ENCODE results near the gene GNAT2.

GNAT2 gene

DNA sequence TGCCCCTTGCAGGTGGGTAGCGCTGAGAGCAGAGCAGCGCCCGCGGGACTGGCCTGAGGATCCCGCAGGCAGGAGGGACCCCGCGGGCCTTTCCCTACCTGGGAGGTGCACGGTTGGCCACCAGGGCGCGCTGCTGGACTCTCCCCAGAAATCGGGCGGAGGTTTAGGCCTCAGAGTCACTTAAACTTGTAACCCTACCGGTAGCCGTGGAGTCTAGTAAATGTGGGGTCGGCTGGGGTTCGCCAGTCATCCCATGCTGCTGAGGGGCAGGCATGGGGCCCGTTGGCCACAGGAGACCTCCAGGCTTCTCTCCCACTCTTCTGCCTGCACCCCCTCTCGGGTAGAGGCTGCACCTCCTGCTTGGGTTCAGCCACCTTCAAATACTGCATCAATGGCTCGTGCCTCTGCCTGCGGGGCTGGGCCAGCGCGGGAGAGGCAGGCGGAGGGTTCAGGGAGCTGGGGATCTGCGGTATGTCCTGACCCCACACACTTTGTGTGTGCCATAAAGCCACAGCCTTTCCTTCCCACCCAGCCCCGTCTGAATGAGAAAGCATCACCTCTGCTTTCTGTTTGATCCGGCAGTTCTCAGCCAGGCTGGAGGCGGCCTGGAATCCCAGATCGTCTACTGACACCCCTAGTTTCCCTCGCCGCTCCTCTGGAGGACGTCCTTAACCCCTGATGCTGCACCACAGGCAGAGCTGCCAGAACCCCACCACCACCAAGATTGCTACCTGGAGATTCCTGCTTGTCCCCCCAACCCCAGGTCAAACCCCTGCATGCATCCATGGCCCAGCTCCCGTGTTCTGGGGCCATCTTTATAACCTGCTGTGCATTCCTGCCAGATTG is 24.2 kb upstream of the GNAT2 start:
- DNase-seq (ENCODE audit: extremely low read depth, low read depth) = no peak
- H3K4me3 ChIP-seq (replicated peaks; ENCODE audit: low read depth, low read length) = no peak overlapping the region
- TF ChIP-seq CTCF (IDR thresholded peaks at IDR 0.05; ENCODE audit: low read depth, low read length, missing control alignments) = peak; percentile 80

DNA sequence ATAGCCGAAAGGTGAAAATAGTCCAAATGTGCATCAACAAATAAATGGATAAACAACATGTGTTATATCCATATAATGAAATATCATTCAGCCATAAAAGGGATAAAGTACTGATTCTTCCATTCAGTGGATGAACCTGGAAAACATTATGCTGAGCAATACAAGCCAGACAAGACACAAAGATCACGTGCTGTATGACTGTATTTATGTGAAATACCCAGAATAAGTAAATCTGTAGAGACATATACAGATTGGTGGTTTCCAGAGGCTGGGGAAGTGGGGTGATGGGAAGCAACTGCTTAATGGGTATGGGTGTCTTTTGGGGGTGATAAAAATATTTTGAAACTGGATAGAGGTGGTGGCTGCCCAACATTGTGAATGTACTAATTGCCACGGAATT is 23.2 kb upstream of the GNAT2 start:
- no peak for DNase-seq (ENCODE audit: extremely low read depth, low read depth)
- no peak for TF ChIP-seq CTCF (IDR thresholded peaks at IDR 0.05; ENCODE audit: low read depth, low read length, missing control alignments)
- no peak overlapping the region for H3K4me3 ChIP-seq (replicated peaks; ENCODE audit: low read depth, low read length)

DNA sequence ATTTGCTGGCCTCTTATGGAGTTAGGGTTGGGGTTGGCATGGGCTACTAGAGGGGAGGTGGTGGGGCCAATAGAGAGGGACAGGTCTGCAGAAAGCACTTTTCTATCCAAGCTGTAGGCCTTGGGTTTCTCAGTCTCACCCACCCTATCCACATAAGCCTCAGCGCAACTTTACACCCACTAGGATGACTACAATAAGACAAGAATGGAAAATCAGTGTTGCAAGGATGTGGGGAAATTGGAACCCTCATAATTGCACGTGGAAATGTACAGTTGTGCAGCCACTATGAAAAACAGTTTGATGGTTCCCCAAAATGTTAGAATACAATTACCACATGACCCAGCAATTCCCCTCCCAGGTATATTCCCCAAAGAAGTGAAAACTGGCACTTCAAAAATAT is 22.4 kb upstream of the GNAT2 start:
- no peak for TF ChIP-seq CTCF (IDR thresholded peaks at IDR 0.05; ENCODE audit: low read depth, low read length, missing control alignments)
- no peak for DNase-seq (ENCODE audit: extremely low read depth, low read depth)
- no peak overlapping the region for H3K4me3 ChIP-seq (replicated peaks; ENCODE audit: low read depth, low read length)

- H3K4me3 ChIP-seq (replicated peaks; ENCODE audit: low read depth, low read length) = no peak overlapping the region
- no peak for TF ChIP-seq CTCF (IDR thresholded peaks at IDR 0.05; ENCODE audit: low read depth, low read length, missing control alignments)
- DNase-seq (ENCODE audit: extremely low read depth, low read depth) = no peak
Observed at GRCh38 chr1:109641078-109641740, 21.8 kb upstream of the GNAT2 start.

DNA sequence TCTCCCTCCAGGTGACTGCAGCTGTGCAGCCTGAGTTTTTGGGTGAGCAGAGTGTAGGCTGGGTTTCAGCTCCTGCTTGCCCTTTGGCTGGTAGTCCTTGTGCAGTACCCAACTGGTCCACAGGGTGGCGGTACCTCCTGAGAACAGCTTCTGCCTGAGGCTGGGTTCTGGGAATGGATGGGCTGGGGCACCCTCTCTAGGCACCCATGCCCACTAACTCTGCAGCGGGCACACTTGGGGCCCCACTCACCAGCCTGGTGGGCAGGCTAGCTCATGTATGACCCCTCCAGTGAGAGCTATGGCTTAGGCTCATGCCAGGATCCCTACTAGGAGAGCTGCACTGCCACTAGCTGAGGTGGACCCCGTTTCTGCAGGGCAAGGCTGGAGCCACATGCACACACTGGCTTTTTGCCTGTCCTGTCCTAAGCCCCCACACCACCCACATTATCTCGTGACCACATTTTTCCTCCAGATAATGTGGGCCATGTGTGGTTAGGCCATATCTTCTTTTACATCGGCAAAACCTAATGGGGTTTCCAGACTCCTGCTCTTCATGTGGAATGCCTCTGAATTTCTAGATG is 21.0 kb upstream of the GNAT2 start:
- TF ChIP-seq CTCF (IDR thresholded peaks at IDR 0.05; ENCODE audit: low read depth, low read length, missing control alignments) = peak; percentile 95
- DNase-seq (ENCODE audit: extremely low read depth, low read depth) = no peak
- H3K4me3 ChIP-seq (replicated peaks; ENCODE audit: low read depth, low read length) = no peak overlapping the region

DNA sequence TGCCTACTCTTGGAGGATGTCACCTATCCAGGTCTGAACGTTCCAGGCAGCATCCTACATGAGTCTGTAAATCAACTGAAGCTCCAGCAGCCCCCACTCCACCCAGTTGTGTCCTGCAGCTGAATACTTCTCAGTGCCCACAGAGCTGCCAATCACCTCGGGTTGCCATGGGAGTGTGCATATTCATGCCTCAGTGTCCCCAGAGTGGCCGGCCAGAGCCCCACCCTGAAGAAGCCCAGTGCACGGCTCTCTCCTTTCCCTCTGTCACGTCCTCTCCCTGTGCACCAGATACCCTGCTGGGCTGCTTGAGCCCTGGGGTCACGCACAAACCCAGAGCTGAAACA is 20.4 kb upstream of the GNAT2 start:
- TF ChIP-seq CTCF (IDR thresholded peaks at IDR 0.05; ENCODE audit: low read depth, low read length, missing control alignments) = no peak
- no peak overlapping the region for H3K4me3 ChIP-seq (replicated peaks; ENCODE audit: low read depth, low read length)
- no peak for DNase-seq (ENCODE audit: extremely low read depth, low read depth)

Measured in HFF-Myc (cell line).